Measurements from ENCODE around the gene CREB5.

The CREB5 gene

DNA sequence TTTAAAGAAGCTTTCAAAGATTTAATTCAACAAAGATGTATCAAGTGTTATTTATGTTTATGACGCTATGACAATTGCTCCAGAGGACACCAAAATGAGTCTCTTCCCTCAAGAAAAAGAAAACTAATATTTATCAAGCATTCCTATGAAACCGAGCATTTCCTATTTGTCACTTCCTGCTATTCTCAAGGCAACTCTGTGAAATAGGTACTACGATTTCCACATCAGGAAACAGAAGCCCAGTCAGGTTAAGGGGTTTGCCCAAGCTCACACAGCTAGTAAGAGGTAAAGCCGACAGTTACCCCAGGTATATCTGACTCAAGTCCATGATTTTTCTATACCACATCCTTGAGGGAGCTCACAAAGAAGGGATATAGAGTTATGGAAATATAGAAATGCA lies 459.9 kb downstream of the CREB5 start:
- DNase-seq: no peak

DNA sequence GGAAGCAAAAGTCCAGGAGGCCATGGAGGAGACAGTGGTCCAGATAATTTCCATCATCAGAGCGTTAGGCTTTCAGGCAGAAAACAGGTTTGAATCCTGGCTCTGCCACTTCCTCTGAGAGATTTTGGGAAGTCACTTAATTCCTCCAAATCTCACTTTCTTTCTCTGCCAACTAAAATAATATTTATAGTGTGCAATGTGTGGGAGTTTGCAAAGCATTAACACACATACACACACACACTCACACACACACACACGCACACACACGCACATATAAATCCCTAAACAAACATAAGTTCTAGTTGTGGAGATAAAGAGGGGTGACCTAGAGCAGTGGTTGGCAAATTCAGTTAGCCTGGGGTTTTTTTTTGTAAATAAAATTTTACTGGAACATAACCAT lies 461.0 kb downstream of the CREB5 start:
- no peak for DNase-seq

DNA sequence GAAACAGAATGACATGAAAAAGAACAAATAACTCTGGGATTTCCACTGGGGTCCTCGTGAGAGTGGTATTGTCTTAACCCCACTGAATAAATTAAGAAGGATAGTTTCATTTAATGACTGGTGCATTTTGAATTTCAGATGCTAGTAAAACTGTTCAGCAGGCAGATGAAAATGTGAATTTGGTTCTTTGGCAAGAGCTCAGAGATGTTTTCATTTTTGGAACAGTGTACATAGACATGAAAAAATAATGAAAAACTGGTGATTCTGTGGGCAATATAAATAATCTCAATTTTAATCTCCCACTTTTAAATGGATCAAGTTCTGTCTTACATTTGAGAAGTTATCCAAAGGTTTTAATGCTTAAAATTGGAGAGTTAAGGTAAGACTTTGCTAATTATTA lies 461.7 kb downstream of the CREB5 start:
- no peak for DNase-seq

All from activated T-cell treated with anti-CD3 and anti-CD28 coated beads, Interleukin-2, amount 50 U/mL, for 48 hours (primary cell).